ENCODE measurements around the gene SH3BGRL3.

- TF ChIP-seq CTCF (IDR thresholded peaks at IDR 0.05) (no peak), POLR2AphosphoS5 (IDR thresholded peaks at IDR 0.05; ENCODE audit: low read depth, low read length) (0 out of 2 replicates have a peak, but pooled peaks have one; percentile 11)
These were observed 2.6 kb downstream of the SH3BGRL3 start for GRCh38 chr1:26282401-26282918.
